GM12878 (cell line): Measurements from ENCODE around the gene AVEN. TPM values are rescaled to one million over a fixed set of nuclear protein-coding genes. Genes with fewer than 3 reads are reported as not detected.

ENCODE experiments used
- ATAC-seq: fragments of 200-7000 bp; cut with Tn5 transposase; 3 replicates; pipeline ENCODE4 v1.9.1; 2020; ENCODE audit warnings: mild to moderate bottlenecking, moderate library complexity
- BruUV-seq: library from RNA; stranded (reverse); fragments of 400-500 nt; replicated peaks from 2 replicates; lab custom pipeline; 2021; lab: Mats Ljungman, UMichigan
- CTCF ChIA-PET: fragments of 300-600 bp; sonication (Branson Sonifier 250); formaldehyde crosslinking; extraction: SDS; loops from one replicate; lab custom pipeline; 2021; ENCODE audit warnings: inconsistent platforms; lab: Yijun Ruan, JAX
- POLR2A ChIA-PET: fragments of 350-600 bp; formaldehyde crosslinking; extraction: SDS; loops from one replicate; lab custom pipeline; 2021; ENCODE audit warnings: inconsistent platforms; lab: Charles Lee
- RAD21 ChIA-PET: fragments of 300-600 bp; sonication (Branson Sonifier 250); formaldehyde crosslinking; loops from one replicate; lab custom pipeline; 2023; ENCODE audit warnings: antibody characterized with exemption; ENCODE audit not compliant: unreplicated experiment; lab: Charles Lee
- SMC1A ChIA-PET: fragments of 300-600 bp; sonication (Branson Sonifier 250); formaldehyde crosslinking; loops from one replicate; lab custom pipeline; 2023; ENCODE audit not compliant: unreplicated experiment, uncharacterized antibody; lab: Charles Lee
- DNase-seq: peaks from one replicate; pipeline ENCODE4 v3.0.0-alpha.2; 2011; ENCODE audit warnings: low read depth, low spot score
- FAIRE-seq: peaks from 3 replicates; lab custom pipeline; 2011; peaks lifted over from hg19 to GRCh38; lab: Jason Lieb, UNC
- H2AFZ ChIP-seq: 2 replicates; pipeline ENCODE4 v1.6.0; 2011; ENCODE audit warnings: low read depth, low read length, control low read depth; ENCODE audit not compliant: control insufficient read depth
- H3K27ac ChIP-seq: 2 replicates; pipeline ENCODE4 v1.5.1; 2011; ENCODE audit warnings: control low read depth; ENCODE audit not compliant: control insufficient read depth, insufficient read depth
- H3K27me3 ChIP-seq, 2 experiments: replicated peaks in 1 of 2; 2 replicates each; pipeline versions ENCODE4 v1.6.0 to v1.6.1; 2011; ENCODE audit warnings: low read length in 1 of 2; ENCODE audit not compliant: control insufficient read depth in 2 of 2, insufficient read depth in 2 of 2
- H3K36me3 ChIP-seq, 2 experiments: 2 replicates each; pipeline ENCODE4 v1.5.1; 2011; ENCODE audit warnings: low read length in 1 of 2; ENCODE audit not compliant: control insufficient read depth in 2 of 2, insufficient read depth in 2 of 2
- H3K4me1 ChIP-seq: 2 replicates; pipeline ENCODE4 v1.6.1; 2011; ENCODE audit warnings: mild to moderate bottlenecking, low read length, moderate library complexity, mixed read lengths; ENCODE audit not compliant: control insufficient read depth, insufficient read depth
- H3K4me2 ChIP-seq: 2 replicates; pipeline ENCODE4 v1.6.0; 2011; ENCODE audit warnings: control low read depth; ENCODE audit not compliant: control insufficient read depth, insufficient read depth
- H3K4me3 ChIP-seq: fragments of 200-600 bp; sonication (generic); 2 replicates; pipeline ENCODE4 v1.5.1; 2016
- H3K79me2 ChIP-seq: 2 replicates; pipeline ENCODE4 v1.6.0; 2011; ENCODE audit warnings: low read length; ENCODE audit not compliant: control insufficient read depth, insufficient read depth
- H3K9ac ChIP-seq: 2 replicates; pipeline ENCODE4 v1.8.0; 2011; ENCODE audit warnings: low read length, control low read depth, mixed read lengths; ENCODE audit not compliant: control insufficient read depth, insufficient read depth
- H3K9me3 ChIP-seq: replicated peaks from 3 replicates; pipeline ENCODE4 v1.5.1; 2011; ENCODE audit warnings: mild to moderate bottlenecking, low read length; ENCODE audit not compliant: control insufficient read depth, insufficient read depth
- H4K20me1 ChIP-seq: 2 replicates; pipeline ENCODE4 v1.6.0; 2011; ENCODE audit not compliant: control insufficient read depth, insufficient read depth
- ASH2L ChIP-seq: fragments of 300-600, 200-600 bp; sonication (generic); IDR thresholded peaks from 2 replicates; pipeline ENCODE4 v1.6.1; 2017; ENCODE audit warnings: low read depth, mild to moderate bottlenecking, borderline replicate concordance
- CREM ChIP-seq: IDR thresholded peaks from 2 replicates; pipeline ENCODE4 v1.6.1; 2014; ENCODE audit warnings: antibody characterized with exemption, low read depth
- GABPA ChIP-seq: IDR thresholded peaks from 2 replicates; pipeline ENCODE4 v1.6.1; 2014; ENCODE audit warnings: antibody characterized with exemption, low read depth, mild to moderate bottlenecking, inconsistent platforms
- HCFC1 ChIP-seq: fragments of 150-350 bp; IDR thresholded peaks from 2 replicates; pipeline ENCODE4 v1.6.1; 2014; ENCODE audit warnings: low read length
- HDAC6 ChIP-seq: fragments of 200-600 bp; sonication (generic); IDR thresholded peaks from one replicate; pipeline ENCODE4 v1.8.0; 2017; ENCODE audit warnings: antibody characterized with exemption; ENCODE audit not compliant: unreplicated experiment
- MEF2B ChIP-seq: fragments of 450-650 bp; IDR thresholded peaks from 2 replicates; pipeline ENCODE4 v1.6.1; 2018; ENCODE audit warnings: mild to moderate bottlenecking, moderate library complexity; ENCODE audit not compliant: partially characterized antibody, poor library complexity, severe bottlenecking
- MTA2 ChIP-seq: fragments of 450-650 bp; IDR thresholded peaks from 2 replicates; pipeline ENCODE4 v1.6.1; 2016; ENCODE audit warnings: low read depth, mild to moderate bottlenecking, moderate library complexity
- POLR2A ChIP-seq: IDR thresholded peaks from 2 replicates; pipeline ENCODE4 v1.6.1; 2011; ENCODE audit warnings: low read depth, mild to moderate bottlenecking, low read length
- POU2F2 ChIP-seq: IDR thresholded peaks from 3 replicates; pipeline ENCODE4 v1.6.1; 2011; ENCODE audit warnings: low read depth, mild to moderate bottlenecking, low read length, borderline replicate concordance
- PRDM15 ChIP-seq: fragments of 450-650 bp; formaldehyde crosslinking; IDR thresholded peaks from 2 replicates; pipeline ENCODE4 v1.4.0; 2020; ENCODE audit warnings: mild to moderate bottlenecking, moderate library complexity
- RB1 ChIP-seq: fragments of 450-650 bp; formaldehyde crosslinking; IDR thresholded peaks from 2 replicates; pipeline ENCODE4 v1.6.1; 2017; ENCODE audit warnings: mild to moderate bottlenecking, borderline replicate concordance
- YY1 ChIP-seq: IDR thresholded peaks from 2 replicates; pipeline ENCODE4 v1.6.1; 2011; ENCODE audit warnings: low read depth, mild to moderate bottlenecking, low read length
- WGBS: methylation state at CpG from one replicate; pipeline ENCODE4 v1.1.6; 2016; ENCODE audit warnings: low lambda C conversion rate; ENCODE audit not compliant: insufficient replicate concordance, insufficient coverage; ENCODE audit errors: missing lambda C conversion rate; 5-methylcytosine and 5-hydroxymethylcytosine counted together
- in situ Hi-C: fragments of 300-500 bp; cut with MboI; formaldehyde crosslinking; loops from 9 replicates; pipeline ENCODE4 v1.14.3; 2018; ENCODE audit warnings: mixed read lengths
- intact Hi-C: fragments of 100-400 bp; cut with micrococcal nuclease; formaldehyde crosslinking; loops from one replicate; pipeline ENCODE4 v1.14.2; 2022; ENCODE audit not compliant: unreplicated experiment
- polyA plus RNA-seq, 11 experiments: library from polyadenylated mRNA; depleted of rRNA in 4 of 11; unstranded in 6 of 11; stranded (reverse) in 5 of 11; fragments of >200 nt; fragmentation: Nextera tagmentation in 4 of 11; fragmentation: Illumina TruSeq in 1 of 11; extraction: Ambion mirVana in 4 of 11; extraction: Trizol in 1 of 11; gene quantifications; 1 replicate in 1 of 11; 2 replicates in 10 of 11; pipeline versions ENCODE4 v1.2.1 to v1.2.3, GENCODE V29; 2011 to 2016; ENCODE audit warnings: inconsistent platforms in 2 of 11, missing spikeins in 2 of 11, low read depth in 1 of 11
- total RNA-seq, 4 experiments: library from RNA; depleted of rRNA in 3 of 4; stranded (reverse); fragments of >200 nt in 3 of 4; fragmentation: Illumina TruSeq in 1 of 4; extraction: Trizol in 1 of 4; gene quantifications; 2 replicates each; pipeline versions ENCODE4 v1.2.1 to v1.2.3, GENCODE V29; 2013 to 2021

The AVEN gene
- total and polyA plus RNA-seq, 10 of the 15 experiments (the other 5 are each of a cell fraction or from before 2014, with no cell fraction given) = 1.4 to 15.1 (median 10.5) TPM

- Histone ChIP-seq H3K9ac (no peak overlapping the region), H2AFZ (no peak overlapping the region), H4K20me1 (no peaks in the 10 kb centered on the region), H3K4me3 (no peak overlapping the region), H3K27ac (no peak overlapping the region), H3K9me3 (no peaks in the 10 kb centered on the region), H3K4me1 (no peaks in the 10 kb centered on the region), H3K36me3 (no peaks in the 10 kb centered on the region), H3K79me2 (no peaks in the 10 kb centered on the region), H3K27me3 (no peaks in the 10 kb centered on the region), H3K4me2 (no peak overlapping the region)
- intact Hi-C loops (no loop called here), in situ Hi-C loops (no loop called here)
- no TSS peak for BruUV-seq
- DNase-seq (no peak), ATAC-seq (no peak), FAIRE-seq (no peak)
- TF ChIP-seq PRDM15 (CRISPR knock-in tag) (no peak), GABPA (no peak), HDAC6 (no peak), YY1 (no peak), POU2F2 (no peak), ASH2L (no peak), MEF2B (no peak), CREM (no peak), POLR2A (no peak), HCFC1 (no peak), MTA2 (no peak), RB1 (no peak)
- WGBS = 47% methylated on average over 4 of the region's 4 CpGs
- RAD21 ChIA-PET = no interaction called here
- CTCF ChIA-PET = no interaction called here
- POLR2A ChIA-PET = no interaction called here
- SMC1A ChIA-PET = no interaction called here
Measured at GRCh38 chr15:33844597-33844996, 194.4 kb downstream of the AVEN start.
